ENCODE data around the gene ZNF135. TPM values are rescaled to one million over a fixed set of nuclear protein-coding genes. Genes with fewer than 3 reads are reported as not detected.

The ZNF135 gene
- total and polyA plus RNA-seq, 4 donors = 2.2 to 13.5 (median 3.5) TPM

DNA sequence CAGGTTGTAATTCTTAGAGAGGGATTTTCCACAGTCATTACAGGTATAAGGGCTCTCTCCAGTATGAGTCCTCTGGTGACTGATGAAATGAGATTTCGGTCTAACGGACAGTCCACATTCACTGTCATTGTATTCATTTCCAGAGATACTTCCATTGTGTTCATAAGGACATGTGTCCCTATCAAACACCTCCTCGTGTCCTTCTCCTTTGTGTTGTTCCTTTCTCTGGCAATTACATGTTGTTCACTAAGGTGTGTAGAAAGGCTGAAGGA, 49.4 kb downstream of the ZNF135 start:
- no peak for DNase-seq

GRCh38 chr19:58117841-58118575, 58.9 kb downstream of the ZNF135 start:
- peak overlapping the region; percentile 10 for H3K4me3 ChIP-seq
- no peak overlapping the region for H3K9ac ChIP-seq (ENCODE audit: insufficient read depth in 1 of 2, low read length in 2 of 2)
- 4 to 10% methylated on average over 60 to 77 of the region's 77 CpGs for WGBS, 2 donors
- ATAC-seq (ENCODE audit: insufficient read depth, low FRiP score) = no peak
- H3K4me1 ChIP-seq (ENCODE audit: control insufficient read depth in 5 of 5, insufficient read depth in 5 of 5, low read length in 5 of 5) = no peaks in the 10 kb centered on the region
- peak overlapping the region in 1 of 2 donors; percentile 36 for H3K27ac ChIP-seq (ENCODE audit: low read depth in 1 of 2, low read length in 1 of 2)
- H3K36me3 ChIP-seq (ENCODE audit: control insufficient read depth in 4 of 4, insufficient read depth in 4 of 4, low read length in 4 of 4) = no peaks in the 10 kb centered on the region
- H3K27me3 ChIP-seq (ENCODE audit: control insufficient read depth in 3 of 3, insufficient read depth in 3 of 3, low read length in 2 of 3) = no peaks in the 10 kb centered on the region
- H3K9me3 ChIP-seq (ENCODE audit: control insufficient read depth in 4 of 4, insufficient read depth in 3 of 4, low read length in 3 of 4) = peaks cover 5 to 67% (median 29%) of the 10 kb centered on the region in 4 donors
- peak; percentile 75 to 86 (median 80) for DNase-seq
- TF ChIP-seq, protein P1, sequence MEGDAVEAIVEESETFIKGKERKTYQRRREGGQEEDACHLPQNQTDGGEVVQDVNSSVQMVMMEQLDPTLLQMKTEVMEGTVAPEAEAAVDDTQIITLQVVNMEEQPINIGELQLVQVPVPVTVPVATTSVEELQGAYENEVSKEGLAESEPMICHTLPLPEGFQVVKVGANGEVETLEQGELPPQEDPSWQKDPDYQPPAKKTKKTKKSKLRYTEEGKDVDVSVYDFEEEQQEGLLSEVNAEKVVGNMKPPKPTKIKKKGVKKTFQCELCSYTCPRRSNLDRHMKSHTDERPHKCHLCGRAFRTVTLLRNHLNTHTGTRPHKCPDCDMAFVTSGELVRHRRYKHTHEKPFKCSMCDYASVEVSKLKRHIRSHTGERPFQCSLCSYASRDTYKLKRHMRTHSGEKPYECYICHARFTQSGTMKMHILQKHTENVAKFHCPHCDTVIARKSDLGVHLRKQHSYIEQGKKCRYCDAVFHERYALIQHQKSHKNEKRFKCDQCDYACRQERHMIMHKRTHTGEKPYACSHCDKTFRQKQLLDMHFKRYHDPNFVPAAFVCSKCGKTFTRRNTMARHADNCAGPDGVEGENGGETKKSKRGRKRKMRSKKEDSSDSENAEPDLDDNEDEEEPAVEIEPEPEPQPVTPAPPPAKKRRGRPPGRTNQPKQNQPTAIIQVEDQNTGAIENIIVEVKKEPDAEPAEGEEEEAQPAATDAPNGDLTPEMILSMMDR (IDR thresholded peaks at IDR 0.05; ENCODE audit: control extremely low read depth, extremely low read depth) = no peak

More for the DNA sequence above, 49.4 kb downstream of the ZNF135 start:
- H3K4me1 ChIP-seq (ENCODE audit: control insufficient read depth in 5 of 5, insufficient read depth in 5 of 5, low read length in 5 of 5) = no peaks in the 10 kb centered on the region
- ATAC-seq (ENCODE audit: insufficient read depth, low FRiP score) = no peak
- H3K27me3 ChIP-seq (ENCODE audit: control insufficient read depth in 3 of 3, insufficient read depth in 3 of 3, low read length in 2 of 3) = no peaks in the 10 kb centered on the region
- TF ChIP-seq, protein P1 (IDR thresholded peaks at IDR 0.05; ENCODE audit: control extremely low read depth, extremely low read depth) = no peak
- no peak overlapping the region for H3K9ac ChIP-seq (ENCODE audit: insufficient read depth in 1 of 2, low read length in 2 of 2)
- H3K4me3 ChIP-seq = no peak overlapping the region
- H3K9me3 ChIP-seq (ENCODE audit: control insufficient read depth in 4 of 4, insufficient read depth in 3 of 4, low read length in 3 of 4) = peaks cover 6 to 60% (median 54%) of the 10 kb centered on the region in 4 donors
- WGBS, 2 donors = 92 to 95% methylated on average over 3 of the region's 3 CpGs
- H3K27ac ChIP-seq (ENCODE audit: low read depth in 1 of 2, low read length in 1 of 2) = no peak overlapping the region
- H3K36me3 ChIP-seq (ENCODE audit: control insufficient read depth in 4 of 4, insufficient read depth in 4 of 4, low read length in 4 of 4) = peaks cover 0 to 4% (median 0%) of the 10 kb centered on the region in 4 donors

GRCh38 chr19:58118979-58119733, 60.1 kb downstream of the ZNF135 start:
- Histone ChIP-seq H3K9ac (ENCODE audit: insufficient read depth in 1 of 2, low read length in 2 of 2) (no peak overlapping the region), H3K36me3 (ENCODE audit: control insufficient read depth in 4 of 4, insufficient read depth in 4 of 4, low read length in 4 of 4) (peaks cover 0 to 2% (median 0%) of the 10 kb centered on the region in 4 donors), H3K27me3 (ENCODE audit: control insufficient read depth in 3 of 3, insufficient read depth in 3 of 3, low read length in 2 of 3) (no peaks in the 10 kb centered on the region), H3K27ac (ENCODE audit: low read depth in 1 of 2, low read length in 1 of 2) (no peak overlapping the region), H3K9me3 (ENCODE audit: control insufficient read depth in 4 of 4, insufficient read depth in 3 of 4, low read length in 3 of 4) (peaks cover 5 to 64% (median 33%) of the 10 kb centered on the region in 4 donors), H3K4me1 (ENCODE audit: control insufficient read depth in 5 of 5, insufficient read depth in 5 of 5, low read length in 5 of 5) (no peaks in the 10 kb centered on the region), H3K4me3 (no peak overlapping the region)
- ATAC-seq (ENCODE audit: insufficient read depth, low FRiP score) (no peak), DNase-seq (no peak)
- TF ChIP-seq, protein P1 (IDR thresholded peaks at IDR 0.05; ENCODE audit: control extremely low read depth, extremely low read depth) = no peak
- WGBS, 2 donors = 58 to 74% methylated on average over 5 of the region's 5 CpGs

Other genes with a start within 250 kb of the ZNF135 start
- 10 to 100 TPM; 15.1 to 44.1 TPM for gene ZNF552, start 244.4 kb upstream of the ZNF135 start, total RNA-seq
- 1 to 10 TPM; 5.9 to 7.2 TPM for gene ZNF552, start 244.4 kb upstream of the ZNF135 start, polyA plus RNA-seq
- gene ZNF587B, start 229.0 kb upstream of the ZNF135 start, total RNA-seq = 10 to 100 TPM; 15.5 to 31.7 TPM
- gene ZNF587B, start 229.0 kb upstream of the ZNF135 start, polyA plus RNA-seq = 1 to 10 TPM; 4.0 to 7.3 TPM
- gene ZNF587, start 209.4 kb upstream of the ZNF135 start, total RNA-seq = 10 to 100 TPM; 20.0 to 44.4 TPM
- gene ZNF587, start 209.4 kb upstream of the ZNF135 start, polyA plus RNA-seq = 10 to 100 TPM in 1 of 2 donors, 1 to 10 TPM in 1; 6.7 to 11.6 TPM
- 10 to 100 TPM; 15.5 to 29.4 TPM for gene ZNF814, start 170.2 kb upstream of the ZNF135 start, total RNA-seq
- 1 to 10 TPM; 7.2 to 7.9 TPM for gene ZNF814, start 170.2 kb upstream of the ZNF135 start, polyA plus RNA-seq
- 10 to 100 TPM; 16.6 to 39.0 TPM for gene ZNF417, start 142.7 kb upstream of the ZNF135 start, total RNA-seq
- gene ZNF417, start 142.7 kb upstream of the ZNF135 start, polyA plus RNA-seq = 1 to 10 TPM; 3.3 to 3.9 TPM
- gene ZNF418, start 123.9 kb upstream of the ZNF135 start, total RNA-seq = 10 to 100 TPM in 1 of 2 donors, 1 to 10 TPM in 1; 7.0 to 20.8 TPM
- 1 to 10 TPM; 1.9 to 2.5 TPM for gene ZNF418, start 123.9 kb upstream of the ZNF135 start, polyA plus RNA-seq
- gene ZNF256, start 111.6 kb upstream of the ZNF135 start, total RNA-seq = 1 to 10 TPM; 4.9 to 8.1 TPM
- gene ZNF256, start 111.6 kb upstream of the ZNF135 start, polyA plus RNA-seq = 1 to 10 TPM; 2.5 to 2.7 TPM
- gene C19orf18, start 84.7 kb upstream of the ZNF135 start, total RNA-seq = 1 to 10 TPM; 1.2 to 1.3 TPM
- 1 to 10 TPM in 1 of 2 donors, under 1 TPM in 1; 0.24 to 2.0 TPM for gene C19orf18, start 84.7 kb upstream of the ZNF135 start, polyA plus RNA-seq
- 10 to 100 TPM; 16.9 to 37.9 TPM for gene ZNF606, start 56.5 kb upstream of the ZNF135 start, total RNA-seq
- 1 to 10 TPM; 6.0 to 6.5 TPM for gene ZNF606, start 56.5 kb upstream of the ZNF135 start, polyA plus RNA-seq
- 1 to 10 TPM; 1.1 to 1.7 TPM for gene ZSCAN1, start 25.3 kb upstream of the ZNF135 start, total RNA-seq
- gene ZSCAN1, start 25.3 kb upstream of the ZNF135 start, polyA plus RNA-seq = under 1 TPM; 0.30 to 0.63 TPM
- 100 to 1,000 TPM in 1 of 2 donors, 10 to 100 TPM in 1; 68.7 to 123 TPM for gene ZSCAN18, start 38.9 kb downstream of the ZNF135 start, total RNA-seq
- gene ZSCAN18, start 38.9 kb downstream of the ZNF135 start, polyA plus RNA-seq = 10 to 100 TPM; 22.1 to 37.4 TPM
- gene ZNF329, start 91.5 kb downstream of the ZNF135 start, total RNA-seq = 10 to 100 TPM in 1 of 2 donors, 1 to 10 TPM in 1; 9.0 to 20.0 TPM
- 1 to 10 TPM; 2.3 to 3.9 TPM for gene ZNF329, start 91.5 kb downstream of the ZNF135 start, polyA plus RNA-seq
- 10 to 100 TPM; 27.8 to 29.6 TPM for gene ZNF274, start 123.8 kb downstream of the ZNF135 start, total RNA-seq
- gene ZNF274, start 123.8 kb downstream of the ZNF135 start, polyA plus RNA-seq = 10 to 100 TPM; 10.2 to 24.2 TPM
- 10 to 100 TPM; 19.7 to 41.6 TPM for gene ZNF544, start 169.6 kb downstream of the ZNF135 start, total RNA-seq
- 10 to 100 TPM in 1 of 2 donors, 1 to 10 TPM in 1; 9.6 to 13.8 TPM for gene ZNF544, start 169.6 kb downstream of the ZNF135 start, polyA plus RNA-seq
- gene ZNF8, start 219.7 kb downstream of the ZNF135 start, total RNA-seq = 1 to 10 TPM; 5.2 to 8.0 TPM
- gene ZNF8, start 219.7 kb downstream of the ZNF135 start, polyA plus RNA-seq = 1 to 10 TPM; 1.2 to 1.8 TPM
- gene ERVK3-1, start 246.1 kb downstream of the ZNF135 start, total RNA-seq = 10 to 100 TPM; 31.8 to 58.8 TPM
- gene ERVK3-1, start 246.1 kb downstream of the ZNF135 start, polyA plus RNA-seq = 10 to 100 TPM; 38.0 to 38.1 TPM